ENCODE measurements around the gene PKN1. TPM values are rescaled to one million over a fixed set of nuclear protein-coding genes. Genes with fewer than 3 reads are reported as not detected.
A peak's percentile ranks its signal among the peaks of the same experiment; 100 is the strongest.
"Not testable (repeated sequence)": the region's sequence is repeated elsewhere in the genome, so short reads cannot be mapped to it uniquely, and the experiment has no call there.

The PKN1 gene
- 100 to 1,000 TPM; 188 to 200 TPM for total RNA-seq
- polyA plus RNA-seq: 10 to 100 TPM; 45.5 to 96.6 (median 56.8) TPM
- 149 to 235 (median 168) reads per million in 6 experiments for total RNA-seq

DNA sequence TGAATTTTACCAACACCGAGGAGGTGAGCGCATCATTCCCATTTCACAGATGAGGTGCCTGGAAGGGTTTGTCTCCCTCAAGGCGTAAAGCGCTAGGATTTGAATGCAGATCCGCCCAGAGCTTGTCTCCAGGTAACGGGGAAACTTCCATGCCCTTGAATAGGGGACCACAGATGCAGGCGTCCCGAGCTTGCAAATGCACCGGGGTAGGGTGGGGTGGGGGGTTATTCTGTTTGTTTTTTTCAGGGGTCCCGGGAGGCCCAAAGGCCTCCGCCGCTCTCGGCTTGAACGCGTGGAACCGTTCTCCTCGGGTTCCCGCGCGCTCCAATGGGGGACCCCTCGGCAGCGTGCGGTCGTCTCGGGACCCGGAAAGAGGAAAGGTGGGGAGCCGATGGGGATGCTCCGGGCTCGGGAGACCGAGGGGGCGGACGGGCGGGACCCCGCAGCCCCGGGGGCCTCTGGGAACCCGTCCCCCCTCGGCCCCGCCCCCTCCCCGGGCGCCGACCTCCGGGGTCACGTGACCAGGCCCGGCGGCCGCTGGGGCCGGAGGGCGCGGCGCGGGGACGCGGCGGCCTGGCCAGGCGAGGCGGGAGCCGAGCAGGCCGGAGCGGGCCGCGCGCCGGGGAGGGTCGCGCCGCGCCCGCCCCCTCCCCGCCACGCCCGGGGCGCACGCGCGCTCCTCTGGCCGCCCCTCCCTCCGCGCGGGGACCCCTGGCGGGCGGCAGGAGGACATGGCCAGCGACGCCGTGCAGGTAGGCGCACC is at the start of gene PKN1:
TSS of gene PKN1 (plus strand) at position 516 of the 763 bp plus-strand sequence. CDS start at position 732, 216 bp downstream.
- H3K4me1 Mint-ChIP-seq: peaks cover 10 to 46% (median 38%) of the 10 kb centered on the region in 4 donors
- peak; percentile 20 to 48 for ATAC-seq
- POLR2A ChIA-PET: interaction anchor here (0.6 to 3.1 kb wide), 18 partner anchors 8 to 1500 kb away, joined by 3 to 36 read pairs (median 4); partner anchors contain the start of genes DDX39A and GIPC1
- H3K27ac Mint-ChIP-seq: peak within 1 kb of the TSS; percentile 87 to 96 (median 93)
- peak within 1 kb of the TSS; percentile 76 to 93 (median 87) for H3K4me3 Mint-ChIP-seq
- peaks cover 0 to 13% (median 0%) of the 10 kb centered on the region in 3 donors for H3K36me3 Mint-ChIP-seq
- H3K9me3 Mint-ChIP-seq: no peaks in the 10 kb centered on the region
- H3K27me3 Mint-ChIP-seq: peaks cover 0 to 1% (median 0%) of the 10 kb centered on the region in 5 donors
- peak in 7 of 10 donors; percentile 27 to 60 (median 51) for DNase-seq

DNA sequence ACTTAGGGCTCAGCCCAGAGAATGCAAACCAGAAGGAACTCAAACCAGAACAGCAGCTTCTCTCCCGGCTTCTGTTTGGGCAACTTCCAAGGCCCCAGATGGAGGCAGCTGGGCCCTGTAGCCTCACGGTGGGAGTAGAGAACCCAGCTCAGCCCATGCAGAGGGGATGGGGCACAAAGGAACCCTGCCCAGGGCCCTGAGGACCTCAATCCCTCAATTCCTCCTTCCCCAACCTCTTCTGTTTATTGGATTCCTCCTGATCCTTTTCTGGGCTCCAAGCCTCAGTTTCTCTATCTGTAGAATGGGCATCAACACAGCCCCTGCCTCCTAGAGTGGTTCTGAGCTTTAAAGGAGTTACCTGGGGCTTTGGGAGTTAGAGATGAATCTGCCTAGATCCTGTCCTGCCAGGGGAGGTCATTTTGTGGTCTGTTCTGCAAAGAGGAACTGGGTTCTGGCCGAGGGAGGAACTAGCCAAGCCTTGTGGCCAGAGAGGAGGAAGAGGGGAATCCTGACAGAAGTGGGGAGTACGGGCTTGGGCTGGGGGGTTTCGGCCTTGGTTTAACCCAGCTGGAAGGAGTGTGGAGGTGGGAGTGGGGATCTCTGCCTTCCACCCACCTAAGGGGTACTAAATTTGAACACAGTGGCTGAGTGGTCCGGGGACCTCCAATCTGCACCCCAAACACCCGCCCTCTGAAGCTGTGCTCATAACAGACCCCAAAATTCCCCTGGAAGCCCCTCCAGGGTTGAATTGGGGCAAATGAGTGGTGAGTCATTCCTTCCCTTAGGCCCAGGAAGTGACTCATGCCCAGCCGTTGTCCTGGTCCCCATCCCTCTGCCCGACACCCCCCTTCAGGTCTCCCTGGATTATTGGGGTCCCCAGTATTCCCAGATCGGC is 49.2 kb upstream of the PKN1 start:
- peak in 1 of 2 donors; percentile 11 for ATAC-seq
- H3K27ac Mint-ChIP-seq: peak overlapping the region; percentile 94 to 100 (median 98)
- H3K27me3 Mint-ChIP-seq: no peaks in the 10 kb centered on the region
- DNase-seq: peak in 4 of 10 donors; percentile 50 to 80 (median 76)
- H3K4me3 Mint-ChIP-seq: peak overlapping the region; percentile 84 to 99 (median 94)
- POLR2A ChIA-PET: interaction anchor here (0.6 to 13.5 kb wide), 8 partner anchors 10 to 127 kb away, joined by 3 to 360 read pairs (median 4); no protein-coding TSS in a partner anchor
- H3K9me3 Mint-ChIP-seq: no peaks in the 10 kb centered on the region
- peaks cover 0 to 31% (median 2%) of the 10 kb centered on the region in 3 donors for H3K36me3 Mint-ChIP-seq
- peaks cover 30 to 63% (median 50%) of the 10 kb centered on the region in 4 donors for H3K4me1 Mint-ChIP-seq

DNA sequence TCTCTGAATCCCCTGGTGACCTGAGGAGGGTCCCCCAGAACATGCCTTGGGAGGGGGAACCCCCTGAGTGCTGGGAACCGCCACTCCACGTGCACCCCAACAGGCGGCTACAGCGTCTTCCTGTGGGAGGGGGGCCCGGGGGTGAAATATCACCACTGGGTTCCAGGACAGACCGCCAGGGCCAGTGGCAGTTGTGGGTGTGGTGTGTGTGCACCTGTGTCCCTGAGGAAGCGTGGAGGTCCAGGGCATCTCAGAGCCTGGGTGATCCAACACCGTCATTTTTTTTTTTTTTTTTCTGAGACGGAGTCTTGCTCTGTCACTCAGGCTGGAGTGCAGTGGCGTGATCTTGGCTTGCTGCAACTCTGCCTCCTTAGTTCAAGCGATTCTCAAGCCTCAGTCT is 47.6 kb upstream of the PKN1 start:
- DNase-seq (peak in 2 of 10 donors; percentile 36 to 41), ATAC-seq (no peak)
- POLR2A ChIA-PET: interaction anchor here (0.6 to 13.5 kb wide), 9 partner anchors 10 to 849 kb away, joined by 3 to 360 read pairs (median 6); no protein-coding TSS in a partner anchor
- Mint-ChIP-seq H3K27me3 (no peaks in the 10 kb centered on the region), H3K4me1 (peaks cover 27 to 48% (median 39%) of the 10 kb centered on the region in 4 donors), H3K4me3 (peak overlapping the region; percentile 84 to 99 (median 94)), H3K36me3 (peaks cover 0 to 44% (median 2%) of the 10 kb centered on the region in 3 donors), H3K27ac (peak overlapping the region; percentile 94 to 100 (median 98)), H3K9me3 (no peaks in the 10 kb centered on the region)

DNA sequence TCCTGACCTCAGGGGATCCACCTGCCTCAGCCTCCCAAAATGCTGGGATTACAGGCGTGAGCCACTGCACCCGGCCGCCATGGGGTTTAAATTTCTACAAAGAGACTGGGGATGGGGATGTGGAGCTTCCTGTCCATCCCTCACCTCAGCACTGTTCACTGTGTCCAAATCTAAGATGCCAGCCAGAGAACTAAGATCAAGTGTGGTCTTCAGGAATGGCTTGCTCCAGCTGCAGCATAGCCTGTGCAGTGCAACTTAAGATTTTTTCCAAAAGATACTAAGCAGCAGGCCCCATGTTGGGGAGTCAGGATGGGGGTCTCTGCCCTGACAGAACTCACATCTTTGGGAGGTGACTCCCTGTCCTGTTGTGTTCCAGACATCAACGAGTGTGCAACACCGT is 42.6 kb upstream of the PKN1 start:
- no peaks in the 10 kb centered on the region for H3K9me3 Mint-ChIP-seq
- DNase-seq (no peak), ATAC-seq (no peak)
- peak overlapping the region in 6 of 10 donors; percentile 19 to 93 (median 73) for H3K27ac Mint-ChIP-seq
- peaks cover 0 to 85% (median 8%) of the 10 kb centered on the region in 3 donors for H3K36me3 Mint-ChIP-seq
- no peak overlapping the region for H3K4me3 Mint-ChIP-seq
- peaks cover 15 to 32% (median 25%) of the 10 kb centered on the region in 4 donors for H3K4me1 Mint-ChIP-seq
- POLR2A ChIA-PET: interaction anchor here (0.6 to 1.3 kb wide), 3 partner anchors 9 to 250 kb away, joined by 3 to 4 read pairs (median 4); partner anchors contain the start of gene ADGRE5
- H3K27me3 Mint-ChIP-seq: no peaks in the 10 kb centered on the region

DNA sequence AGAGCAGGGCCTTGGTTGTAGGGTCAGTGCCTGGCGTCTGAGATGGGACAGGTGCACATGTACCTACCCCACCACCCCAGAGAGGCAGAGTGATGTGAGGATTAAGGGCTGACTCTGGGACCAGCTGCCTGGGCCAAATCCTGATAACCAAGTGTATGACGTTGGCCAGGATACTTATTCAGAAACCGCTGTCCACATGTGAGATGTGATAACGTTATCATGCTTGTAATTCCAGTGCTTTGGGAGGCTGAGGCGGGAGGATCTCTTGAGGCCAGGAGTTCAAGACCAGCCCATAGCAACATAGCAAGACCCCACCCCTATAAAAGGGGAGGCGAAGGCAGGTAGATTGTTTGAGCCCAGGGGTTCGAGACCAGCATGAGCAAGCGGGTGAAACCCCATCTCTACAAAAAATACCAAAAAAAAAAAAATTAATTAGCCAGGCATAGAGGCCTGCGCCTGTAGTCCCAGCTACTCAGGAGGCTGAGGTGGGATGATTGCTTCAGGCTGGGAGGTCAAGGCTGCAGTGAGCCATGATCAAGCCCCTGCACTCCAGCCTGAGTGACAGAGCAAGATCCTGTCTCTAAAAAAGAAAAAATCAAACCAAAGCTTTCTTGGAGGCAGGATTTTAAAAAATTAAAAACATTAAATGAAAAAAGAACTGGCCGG is 41.8 kb upstream of the PKN1 start:
- ATAC-seq (no peak), DNase-seq (no peak)
- POLR2A ChIA-PET: interaction anchor here (0.8 to 1.3 kb wide), 2 partner anchors 10 to 438 kb away, joined by 3 to 4 read pairs; partner anchors contain the start of gene ADGRE5
- H3K9me3 Mint-ChIP-seq: no peaks in the 10 kb centered on the region
- H3K4me1 Mint-ChIP-seq: peaks cover 13 to 31% (median 20%) of the 10 kb centered on the region in 4 donors
- H3K27me3 Mint-ChIP-seq: no peaks in the 10 kb centered on the region
- peaks cover 0 to 87% (median 11%) of the 10 kb centered on the region in 3 donors for H3K36me3 Mint-ChIP-seq
- peak overlapping the region in 6 of 10 donors; percentile 58 to 93 (median 80) for H3K27ac Mint-ChIP-seq
- peak overlapping the region in 1 of 10 donors; percentile 4 for H3K4me3 Mint-ChIP-seq

DNA sequence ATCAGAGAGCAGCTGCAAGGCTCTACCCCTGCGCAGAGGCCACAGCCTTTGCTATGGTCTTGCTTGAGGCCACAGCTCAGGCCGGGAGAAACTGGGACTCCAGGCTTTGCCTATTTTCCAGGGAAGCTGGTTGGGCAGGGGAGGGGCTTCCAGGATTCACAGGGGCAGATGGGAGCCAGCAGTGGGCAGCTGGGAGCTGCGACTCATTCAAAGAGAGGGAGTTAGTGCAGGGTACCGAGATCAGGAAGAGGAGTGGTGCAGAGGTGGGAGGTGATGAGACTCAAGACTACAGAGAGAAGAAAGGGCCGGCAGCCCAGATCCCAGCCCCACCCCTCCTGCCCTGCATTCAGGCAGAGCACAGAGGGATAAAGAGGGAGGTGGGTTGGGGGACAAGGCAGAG is 39.8 kb upstream of the PKN1 start:
- Mint-ChIP-seq H3K4me1 (peaks cover 6 to 43% (median 24%) of the 10 kb centered on the region in 4 donors), H3K36me3 (peaks cover 0 to 92% (median 20%) of the 10 kb centered on the region in 3 donors), H3K27ac (peak overlapping the region in 7 of 10 donors; percentile 15 to 93 (median 65)), H3K27me3 (no peaks in the 10 kb centered on the region), H3K4me3 (no peak overlapping the region), H3K9me3 (no peaks in the 10 kb centered on the region)
- DNase-seq (no peak), ATAC-seq (peak; percentile 7 to 10)
- POLR2A ChIA-PET: interaction anchor here (0.6 to 0.9 kb wide), 4 partner anchors 30 to 514 kb away, joined by 3 to 4 read pairs (median 4); no protein-coding TSS in a partner anchor

DNA sequence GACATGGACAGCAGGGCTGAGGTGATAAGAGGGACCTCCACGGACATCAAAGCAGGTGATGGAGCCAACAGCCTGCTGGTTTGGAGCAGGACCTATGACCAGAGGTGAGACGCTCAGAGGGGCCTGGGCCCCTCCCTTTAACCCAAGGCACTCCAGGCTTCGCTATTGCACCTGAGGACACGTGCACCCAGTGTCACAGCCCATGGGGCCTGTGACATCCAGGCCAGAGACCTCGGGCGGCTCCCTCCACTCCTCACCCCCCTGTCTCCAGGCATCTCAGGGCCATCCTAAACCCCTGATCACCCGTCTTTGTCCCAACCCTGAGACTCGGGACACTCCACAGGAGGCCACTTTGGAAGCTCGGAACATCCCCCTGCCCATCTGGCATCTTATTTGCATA is 38.9 kb upstream of the PKN1 start:
- Mint-ChIP-seq H3K27me3 (no peaks in the 10 kb centered on the region), H3K4me1 (peaks cover 2 to 35% (median 19%) of the 10 kb centered on the region in 4 donors), H3K9me3 (no peaks in the 10 kb centered on the region), H3K4me3 (peak overlapping the region in 2 of 10 donors; percentile 18 to 71), H3K36me3 (peaks cover 0 to 93% (median 18%) of the 10 kb centered on the region in 3 donors), H3K27ac (peak overlapping the region in 8 of 10 donors; percentile 9 to 93 (median 70))
- ATAC-seq (peak; percentile 8 to 17), DNase-seq (no peak)
- POLR2A ChIA-PET: interaction anchor here (0.8 to 1.0 kb wide), 3 partner anchors 11 to 50 kb away, joined by 3 read pairs; no protein-coding TSS in a partner anchor

DNA sequence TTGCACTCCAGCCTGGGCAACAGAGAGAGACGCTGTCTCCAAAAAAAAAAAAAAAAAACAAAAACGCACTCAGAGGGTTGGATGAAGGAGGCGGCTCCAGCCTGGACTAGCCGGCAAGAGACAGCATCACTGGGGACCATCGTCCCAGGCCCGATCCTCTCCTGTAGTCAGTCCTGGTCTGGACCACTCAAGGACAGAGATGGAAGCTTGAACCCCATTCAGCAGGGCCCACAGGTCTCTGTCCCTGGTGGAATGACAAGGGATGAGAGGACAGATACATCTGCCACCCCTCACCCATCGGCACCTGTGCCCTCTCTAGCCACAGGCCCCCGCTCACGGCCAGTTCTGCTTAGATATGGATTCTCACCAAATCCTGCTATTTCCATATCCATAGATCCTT is 37.8 kb upstream of the PKN1 start:
- Mint-ChIP-seq H3K36me3 (peaks cover 0 to 89% (median 18%) of the 10 kb centered on the region in 3 donors), H3K4me1 (peaks cover 2 to 35% (median 19%) of the 10 kb centered on the region in 4 donors), H3K9me3 (no peaks in the 10 kb centered on the region), H3K27ac (peak overlapping the region in 4 of 10 donors; percentile 14 to 93 (median 68)), H3K4me3 (peak overlapping the region in 1 of 10 donors; percentile 48), H3K27me3 (no peaks in the 10 kb centered on the region)
- POLR2A ChIA-PET: interaction anchor here (0.5 to 1.0 kb wide), 4 partner anchors 9 to 261 kb away, joined by 3 to 4 read pairs (median 4); no protein-coding TSS in a partner anchor
- ATAC-seq: peak; percentile 4 to 11
- no peak for DNase-seq

DNA sequence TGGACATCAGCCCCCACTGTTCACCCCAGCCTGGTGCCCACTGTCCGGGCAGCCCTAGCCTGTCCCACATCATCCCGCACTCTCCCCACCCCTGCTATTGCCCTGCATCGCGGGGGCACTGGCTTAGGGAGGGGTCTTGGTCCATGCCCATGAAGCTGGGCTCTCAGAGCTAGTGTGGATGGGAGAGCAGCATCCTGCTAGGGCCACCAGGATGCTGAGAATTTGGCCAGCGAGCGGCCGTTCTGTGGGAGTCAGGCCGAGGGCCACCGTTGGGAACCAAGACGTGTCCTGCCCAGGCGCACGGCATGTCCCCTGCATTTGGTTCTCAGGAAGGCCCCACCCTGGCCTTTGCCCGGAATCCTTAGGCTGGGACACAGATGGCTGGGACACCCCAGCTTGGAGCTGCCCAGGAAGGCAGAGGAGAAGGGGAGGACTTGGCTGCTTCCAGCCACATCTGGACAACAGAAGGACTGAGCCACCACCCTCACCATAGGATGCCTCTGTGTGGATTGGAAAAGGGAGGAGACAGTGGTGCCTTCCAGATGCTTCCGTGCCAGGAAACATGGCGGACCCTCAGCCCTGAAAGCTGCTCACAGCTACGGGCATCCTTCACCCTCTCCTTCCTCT is 37.3 kb upstream of the PKN1 start:
- Mint-ChIP-seq H3K4me1 (peaks cover 3 to 32% (median 17%) of the 10 kb centered on the region in 4 donors), H3K9me3 (no peaks in the 10 kb centered on the region), H3K27me3 (no peaks in the 10 kb centered on the region), H3K27ac (peak overlapping the region in 4 of 10 donors; percentile 33 to 93 (median 57)), H3K36me3 (peaks cover 0 to 88% (median 18%) of the 10 kb centered on the region in 3 donors), H3K4me3 (no peak overlapping the region)
- POLR2A ChIA-PET: interaction anchor here (0.6 to 1.0 kb wide), 3 partner anchors 10 to 175 kb away, joined by 3 to 9 read pairs (median 3); no protein-coding TSS in a partner anchor
- DNase-seq (no peak), ATAC-seq (peak; percentile 5 to 7)

DNA sequence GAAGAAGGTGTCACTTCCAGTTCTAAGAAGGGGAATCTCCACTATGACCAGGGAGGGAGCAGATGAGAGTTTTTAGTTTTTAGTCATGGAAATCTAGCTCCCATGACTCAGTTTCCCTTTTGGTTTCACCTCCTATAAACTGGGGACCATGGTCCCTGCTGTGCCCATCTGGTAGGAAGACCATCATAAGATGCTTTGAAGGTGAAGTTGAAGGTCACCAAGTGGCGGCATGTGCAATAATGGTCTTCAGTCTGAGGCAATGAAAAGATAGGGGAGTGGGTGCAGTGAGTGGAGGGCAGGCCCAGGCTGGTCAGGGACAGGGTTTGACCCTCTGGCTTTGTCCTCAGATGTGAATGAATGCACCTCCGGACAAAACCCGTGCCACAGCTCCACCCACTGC is 36.4 kb upstream of the PKN1 start:
- not testable (repeated sequence) for H3K4me3 Mint-ChIP-seq, H3K9me3 Mint-ChIP-seq, DNase-seq, H3K27me3 Mint-ChIP-seq, ATAC-seq
- Mint-ChIP-seq H3K27ac (peak overlapping the region in 4 of 10 donors; percentile 33 to 93 (median 57)), H3K36me3 (peaks cover 0 to 88% (median 21%) of the 10 kb centered on the region in 3 donors), H3K4me1 (peaks cover 7 to 35% (median 18%) of the 10 kb centered on the region in 4 donors)
- POLR2A ChIA-PET: interaction anchor here (0.5 to 0.7 kb wide), 5 partner anchors 12 to 642 kb away, joined by 3 to 10 read pairs (median 5); no protein-coding TSS in a partner anchor

All from naive thymus-derived CD8-positive, alpha-beta T cell (primary cell).